Measurements from ENCODE around the gene MYO5A. TPM values are rescaled to one million over a fixed set of nuclear protein-coding genes. Genes with fewer than 3 reads are reported as not detected.
"Not testable (repeated sequence)": the region's sequence is repeated elsewhere in the genome, so short reads cannot be mapped to it uniquely, and the experiment has no call there.

MYO5A gene
- total RNA-seq, 1 donor from 2014 or later: 67.8 TPM

DNA sequence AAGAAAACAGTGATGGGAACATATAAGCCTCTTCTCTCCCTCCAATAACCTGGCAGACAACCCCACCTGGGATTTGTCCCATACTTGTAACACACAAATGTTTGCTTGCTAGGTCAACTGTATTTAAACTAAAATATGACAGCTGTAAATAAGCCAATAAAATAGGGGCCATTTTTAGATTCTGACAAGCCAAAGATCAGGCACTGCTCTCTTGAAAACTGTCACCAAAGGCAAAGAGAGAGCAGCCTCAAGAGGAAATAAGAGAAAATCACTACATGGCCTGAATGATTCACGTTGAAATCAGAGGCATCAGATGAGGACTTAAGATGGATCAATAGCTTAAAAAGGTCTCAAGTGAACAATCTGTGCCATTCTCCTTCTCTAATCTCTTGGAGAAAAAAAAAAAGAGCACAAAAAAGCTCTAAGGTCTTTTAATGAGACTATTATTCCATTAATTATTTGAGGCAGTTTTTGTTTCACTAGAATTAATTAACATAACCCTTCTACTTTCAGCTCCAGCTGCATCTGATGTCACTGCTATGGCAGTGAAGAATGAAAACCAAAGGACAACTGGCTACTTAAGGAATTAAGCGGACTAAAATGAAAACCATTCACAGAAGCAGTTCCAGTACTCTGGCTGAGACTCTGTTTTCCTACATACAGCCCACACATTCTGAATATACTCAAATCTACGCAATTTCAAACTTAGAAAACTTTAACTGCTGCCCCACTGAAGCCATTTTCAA lies 19.0 kb downstream of the MYO5A start:
- DNase-seq (ENCODE audit: low spot score): no peak

DNA sequence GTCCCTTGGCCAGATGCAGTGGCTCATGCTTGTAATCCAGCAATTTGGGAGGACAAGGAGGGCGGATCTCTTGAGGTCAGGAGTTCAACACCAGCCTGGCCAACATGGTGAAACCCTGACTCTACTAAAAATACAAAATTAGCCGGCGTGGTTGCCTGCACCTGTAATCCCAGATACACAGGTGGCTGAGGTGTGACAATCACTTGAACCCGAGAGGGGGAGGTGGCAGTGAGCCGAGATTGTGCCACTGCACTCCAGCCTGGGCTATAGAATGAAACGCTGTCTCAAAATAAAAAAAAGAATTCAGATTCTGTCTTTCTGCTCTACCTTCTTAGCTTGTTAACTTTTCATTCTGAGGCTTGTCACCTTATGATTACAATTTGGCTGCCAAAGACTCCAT lies 22.1 kb downstream of the MYO5A start:
- no peak for DNase-seq (ENCODE audit: low spot score)

DNA sequence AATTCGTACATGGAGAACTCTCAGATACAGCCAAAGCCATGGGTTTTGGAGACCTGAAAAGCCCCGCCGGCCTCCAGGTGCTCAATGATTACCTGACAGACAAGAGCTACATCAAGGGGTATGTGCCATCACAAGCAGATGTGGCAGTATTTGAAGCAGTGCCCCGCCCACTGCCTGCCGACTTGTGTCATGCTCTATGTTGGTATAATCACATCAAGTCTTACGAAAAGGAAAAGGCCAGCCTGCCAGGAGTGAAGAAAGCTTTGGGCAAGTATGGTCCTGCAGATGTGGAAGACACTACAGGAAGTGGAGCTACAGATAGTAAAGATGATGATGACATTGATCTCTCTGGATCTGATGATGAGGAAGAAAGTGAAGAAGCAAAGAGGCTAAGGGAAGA lies 23.5 kb downstream of the MYO5A start:
- no peak for DNase-seq (ENCODE audit: low spot score)

DNA sequence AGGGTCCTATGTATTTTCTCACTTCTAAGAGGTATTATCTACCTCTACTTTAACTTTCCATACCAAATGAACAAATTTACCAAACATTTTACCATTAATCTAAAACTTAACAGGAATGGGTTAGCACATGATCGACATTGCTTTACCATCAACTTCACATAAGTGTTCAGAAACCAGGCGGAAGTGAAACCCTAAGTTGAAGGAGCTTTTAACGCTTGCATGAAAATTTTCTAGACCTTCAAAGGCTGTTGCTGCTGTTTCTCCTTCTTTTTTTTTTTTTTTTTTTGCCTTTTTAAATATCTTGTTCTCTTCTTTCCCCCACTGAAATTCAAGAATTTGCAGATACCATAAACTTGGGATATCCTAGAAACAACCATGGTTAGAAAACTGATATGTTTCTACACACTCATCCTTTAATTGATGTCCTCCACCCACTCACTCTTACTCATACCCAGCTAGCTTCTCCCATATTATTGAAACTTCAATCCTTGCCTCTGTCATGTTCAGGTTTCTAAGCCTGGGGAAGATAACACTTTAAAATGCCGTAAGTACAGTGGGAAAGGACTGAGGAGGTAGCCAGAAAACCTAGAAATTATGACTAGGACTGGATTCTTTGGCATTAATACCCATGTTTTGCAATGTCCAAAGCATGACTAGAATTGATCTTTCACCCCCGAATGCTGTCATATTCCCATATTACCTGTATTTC lies 24.7 kb downstream of the MYO5A start:
- DNase-seq (ENCODE audit: low spot score): no peak

DNA sequence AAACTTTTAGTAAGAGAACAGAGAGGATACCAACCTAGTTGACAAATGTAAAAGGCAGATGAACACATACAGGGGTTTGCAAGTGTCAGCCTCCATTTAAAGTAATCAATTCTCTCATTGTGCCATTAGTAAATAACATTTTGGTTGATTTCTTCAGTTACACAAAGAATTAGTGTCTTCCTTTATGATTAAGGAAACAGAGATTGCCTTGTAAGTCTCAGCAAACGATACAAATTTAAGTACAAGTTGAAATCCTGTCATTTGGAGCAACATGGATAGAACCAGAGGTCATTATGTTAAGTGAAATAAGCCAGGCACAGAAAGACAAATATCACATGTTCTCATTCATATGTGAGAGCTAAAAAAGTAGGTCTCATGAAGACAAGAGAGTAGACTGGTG lies 26.1 kb downstream of the MYO5A start:
- DNase-seq (ENCODE audit: low spot score): no peak

DNA sequence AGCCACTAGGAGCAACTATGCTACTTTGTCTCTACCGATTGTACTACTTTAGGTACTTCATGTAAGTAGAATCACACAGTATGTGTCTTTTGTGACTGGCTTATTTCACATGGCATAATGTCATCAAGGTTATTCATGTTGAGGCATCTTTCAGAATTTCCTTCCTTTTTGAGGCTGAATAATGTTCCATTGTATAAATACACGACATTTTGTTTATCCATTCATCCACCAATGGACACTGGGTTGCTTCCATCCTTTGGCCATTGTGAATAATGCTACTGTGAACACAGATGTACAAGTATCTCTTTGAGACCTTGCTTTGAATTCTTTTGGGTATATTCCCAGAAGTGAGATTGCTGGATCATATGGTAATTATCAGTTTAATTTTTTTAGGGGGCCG lies 29.2 kb downstream of the MYO5A start:
- no peak for DNase-seq (ENCODE audit: low spot score)

DNA sequence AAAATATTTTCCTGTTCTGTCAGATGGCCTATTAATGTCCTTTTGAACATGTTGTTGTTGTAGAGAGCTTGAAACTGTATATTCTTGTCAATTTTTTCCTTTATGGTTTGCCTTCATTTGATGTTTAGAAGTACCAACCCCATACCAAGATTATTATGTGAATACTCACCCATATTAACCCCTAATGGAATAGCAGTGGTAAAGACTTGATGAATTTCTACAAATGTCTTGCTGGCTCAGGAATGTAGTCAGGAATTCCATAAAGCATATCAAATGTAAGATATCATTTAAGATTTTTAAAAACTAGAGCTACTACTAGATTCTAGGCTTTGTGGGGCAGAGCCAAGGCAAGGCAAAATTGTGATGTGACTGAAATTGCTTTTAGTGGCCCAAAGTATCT lies 30.0 kb downstream of the MYO5A start:
- no peak for DNase-seq (ENCODE audit: low spot score)

DNA sequence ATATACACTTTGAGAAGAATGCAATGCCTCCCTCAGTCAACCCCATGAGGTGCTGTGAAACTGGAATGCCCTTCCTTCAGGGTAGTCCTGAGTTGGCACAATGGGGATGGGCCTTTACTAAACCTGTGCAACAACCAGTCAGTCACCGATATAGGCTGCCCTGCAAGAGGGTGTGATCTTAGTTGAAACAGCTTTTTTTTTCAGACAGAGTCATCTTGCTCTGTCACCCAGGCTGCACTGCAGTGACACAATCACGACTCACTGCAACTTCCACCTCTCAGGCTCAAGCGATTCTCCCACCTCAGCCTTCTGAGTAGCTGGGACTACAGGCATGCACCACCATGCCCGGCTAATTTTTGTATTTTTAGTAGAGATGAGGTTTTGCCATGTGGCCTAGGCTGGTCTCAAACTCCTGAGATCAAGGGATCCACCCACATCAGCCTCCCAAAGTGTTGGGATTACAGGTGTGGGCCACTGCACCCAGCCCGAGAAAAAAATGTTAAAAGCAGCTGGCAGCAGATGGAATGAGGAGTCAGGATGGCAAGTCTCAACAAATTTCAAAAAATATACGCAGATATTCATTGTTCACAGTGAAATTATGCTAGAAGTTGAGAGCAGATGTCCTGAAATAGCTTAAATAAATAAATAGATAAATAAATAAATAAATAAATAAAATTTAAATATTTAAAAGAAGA lies 31.8 kb downstream of the MYO5A start:
- DNase-seq (ENCODE audit: low spot score): no peak

DNA sequence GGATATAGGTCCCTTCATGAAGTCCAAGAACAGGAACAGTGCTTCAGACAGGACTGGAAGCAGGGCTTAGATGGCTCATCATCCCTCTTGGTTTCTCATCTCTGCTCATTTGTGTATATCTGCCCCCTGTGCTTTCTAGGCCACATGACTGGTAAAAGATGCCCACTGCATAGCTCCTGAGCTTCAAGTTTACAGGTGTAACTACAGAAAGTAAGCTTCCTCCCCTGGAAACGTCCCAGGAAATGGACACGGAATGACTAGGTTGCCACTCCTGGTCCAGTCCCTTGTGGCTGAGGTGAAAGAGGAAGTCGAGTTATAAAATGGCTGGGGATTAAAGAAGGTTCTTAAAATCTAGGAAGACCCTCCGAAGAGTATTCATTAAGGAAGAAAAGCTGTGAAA lies 32.5 kb downstream of the MYO5A start:
- DNase-seq (ENCODE audit: low spot score): no peak

DNA sequence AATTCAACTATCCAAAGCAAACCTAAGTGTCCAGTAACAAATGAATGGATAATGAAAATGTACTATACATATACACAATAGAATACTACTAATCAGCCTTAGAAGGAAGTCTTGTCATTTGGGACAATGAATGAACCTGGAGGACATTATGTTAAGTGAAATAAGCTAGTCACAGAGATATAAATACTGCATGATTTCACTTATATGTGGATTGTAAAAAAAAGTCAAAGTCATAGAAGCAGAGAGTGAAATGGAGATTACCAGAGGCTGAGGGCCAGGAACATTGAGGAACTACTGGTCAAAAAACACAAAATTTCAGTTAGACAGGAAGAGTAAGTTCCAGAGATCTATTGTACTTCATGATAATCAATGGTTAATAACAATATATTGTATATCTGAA lies 33.6 kb downstream of the MYO5A start:
- no peak for DNase-seq (ENCODE audit: low spot score)

DNA sequence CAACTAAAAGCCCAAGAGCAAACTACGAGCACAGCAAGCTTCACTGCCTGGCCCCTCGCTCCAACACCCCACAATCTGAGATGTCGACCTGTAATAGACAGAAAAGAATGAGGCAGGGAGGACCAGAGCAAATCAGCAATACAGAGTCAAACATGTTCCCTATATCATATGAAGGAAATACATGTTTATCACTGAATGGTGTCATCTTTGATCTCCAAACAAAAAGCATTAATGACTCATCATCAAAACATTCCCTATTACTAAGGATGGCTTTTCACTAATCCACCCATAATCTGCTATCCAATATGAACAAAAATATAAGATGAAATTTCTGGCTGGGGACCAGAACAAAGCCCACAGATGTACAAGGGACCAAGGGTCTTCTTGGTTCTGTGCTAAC lies 34.7 kb downstream of the MYO5A start:
- DNase-seq (ENCODE audit: low spot score): no peak

DNA sequence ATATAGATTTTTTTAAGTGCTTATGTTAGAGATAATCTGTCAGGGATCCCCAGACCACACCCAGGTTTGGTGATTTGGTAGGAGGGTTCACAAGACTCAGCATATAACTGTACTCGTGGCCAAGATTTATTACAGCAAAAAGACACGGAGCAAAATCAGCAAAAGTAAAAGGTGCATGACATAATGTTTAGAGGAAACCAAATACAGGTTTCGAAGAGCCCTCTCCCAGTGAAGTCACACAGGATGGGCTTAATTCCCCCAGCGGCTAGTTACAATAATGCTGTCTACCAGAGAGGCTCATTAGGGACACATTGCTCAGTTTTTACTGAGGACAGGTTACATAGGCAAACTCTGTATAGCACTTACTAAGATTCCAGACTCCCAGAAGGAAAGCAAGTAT lies 36.5 kb downstream of the MYO5A start:
- no peak for DNase-seq (ENCODE audit: low spot score)

DNA sequence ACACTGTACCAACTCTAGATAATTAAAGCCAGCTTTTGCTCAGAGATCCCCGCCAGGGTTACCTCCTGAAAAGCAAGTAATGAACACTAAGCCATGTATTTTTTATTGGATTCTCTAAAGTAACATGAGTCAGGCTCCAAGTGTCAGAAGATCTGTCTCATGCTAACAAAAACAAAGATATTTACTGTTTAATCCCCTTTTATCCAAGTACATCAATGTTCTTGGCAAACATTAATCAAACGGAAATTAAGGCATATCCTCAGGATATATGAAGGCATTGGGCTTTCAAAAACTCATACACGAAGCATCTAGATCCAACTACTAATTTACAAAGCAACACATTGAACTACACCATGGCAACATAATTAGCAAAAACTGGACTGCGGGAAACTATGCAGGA lies 37.2 kb downstream of the MYO5A start:
- no peak for DNase-seq (ENCODE audit: low spot score)

DNA sequence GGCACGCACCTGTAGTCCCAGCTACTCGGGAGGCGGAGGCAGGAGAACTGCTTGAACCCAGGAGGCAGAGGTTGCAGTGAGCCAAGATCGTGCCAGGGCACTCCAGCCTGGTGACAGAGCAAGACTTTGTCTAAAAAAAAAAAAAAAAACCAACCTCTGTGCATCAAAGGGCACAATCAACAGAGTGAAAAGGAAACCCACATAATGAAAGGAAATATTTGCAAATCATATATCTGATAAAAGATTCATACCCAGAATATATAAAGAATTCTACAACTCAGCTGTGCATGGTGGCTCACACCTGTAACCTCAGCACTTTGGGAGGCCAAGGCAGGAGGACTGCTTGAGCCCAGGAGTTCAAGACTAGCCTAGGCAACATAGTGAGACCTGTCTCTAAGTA lies 39.2 kb downstream of the MYO5A start:
- DNase-seq (ENCODE audit: low spot score): not testable (repeated sequence)

DNA sequence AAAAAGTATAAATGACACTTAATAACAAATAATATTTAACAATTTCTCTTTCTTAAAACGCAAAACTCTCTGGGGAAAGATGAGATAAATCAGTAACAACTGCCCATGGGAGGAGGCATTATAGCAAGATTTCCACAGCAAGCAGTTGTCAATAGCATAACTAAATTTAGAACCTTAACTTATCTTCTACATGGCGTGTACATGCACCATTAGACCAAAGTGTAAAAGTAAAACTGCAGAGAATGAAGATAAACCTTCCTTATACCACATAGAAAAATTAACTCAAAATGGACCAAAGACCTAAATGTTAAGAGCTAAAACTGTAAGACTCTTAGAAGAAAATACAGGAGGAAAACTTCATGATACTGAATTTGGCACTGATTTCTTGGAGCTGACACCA lies 39.9 kb downstream of the MYO5A start:
- no peak for DNase-seq (ENCODE audit: low spot score)

DNA sequence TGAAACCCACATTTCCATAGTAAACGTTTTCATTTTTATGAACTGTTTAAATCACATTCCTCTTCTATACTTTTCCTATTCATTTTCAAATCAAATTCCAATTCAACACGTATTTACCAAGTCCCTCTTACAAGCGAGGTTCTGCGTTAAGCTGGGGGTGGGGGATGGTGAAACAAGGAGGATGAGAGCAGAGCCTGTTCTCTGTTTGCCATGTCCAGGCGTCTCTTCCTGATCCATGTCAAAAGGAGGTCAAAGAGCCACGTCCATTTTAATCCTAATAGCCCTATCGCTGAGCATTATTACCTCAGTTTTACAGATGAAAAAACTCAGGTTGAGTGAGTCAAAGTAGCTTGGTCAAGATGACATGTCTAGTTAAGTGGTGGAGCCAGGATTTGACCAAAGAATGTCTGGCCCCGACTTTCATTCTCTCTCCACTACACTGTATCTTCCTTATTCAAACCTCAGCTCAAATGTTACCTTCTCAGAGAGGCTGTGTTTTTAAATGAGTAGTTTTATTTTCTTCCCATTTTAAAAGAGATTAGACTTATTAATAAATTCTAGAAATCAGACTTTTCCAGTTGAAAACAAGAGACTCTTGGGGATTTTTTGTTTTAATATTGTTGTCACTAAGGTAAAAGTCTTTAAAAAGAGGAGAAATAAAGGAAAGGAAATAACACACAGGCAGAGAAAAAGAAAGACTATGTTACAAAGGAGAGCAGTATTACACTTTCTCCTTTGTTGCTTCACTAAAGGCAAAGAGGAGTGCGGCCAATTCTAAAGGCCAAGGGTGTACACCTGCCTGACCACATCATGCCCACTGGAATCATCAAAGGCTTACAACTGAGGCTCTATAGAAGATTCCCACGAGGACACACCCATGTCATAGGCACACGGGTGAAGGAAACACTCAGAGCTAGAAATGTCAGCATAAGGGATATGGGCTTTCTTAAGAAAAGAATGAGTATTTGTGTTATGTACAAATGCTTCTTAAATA lies 42.4 kb downstream of the MYO5A start:
- DNase-seq (ENCODE audit: low spot score): no peak

DNA sequence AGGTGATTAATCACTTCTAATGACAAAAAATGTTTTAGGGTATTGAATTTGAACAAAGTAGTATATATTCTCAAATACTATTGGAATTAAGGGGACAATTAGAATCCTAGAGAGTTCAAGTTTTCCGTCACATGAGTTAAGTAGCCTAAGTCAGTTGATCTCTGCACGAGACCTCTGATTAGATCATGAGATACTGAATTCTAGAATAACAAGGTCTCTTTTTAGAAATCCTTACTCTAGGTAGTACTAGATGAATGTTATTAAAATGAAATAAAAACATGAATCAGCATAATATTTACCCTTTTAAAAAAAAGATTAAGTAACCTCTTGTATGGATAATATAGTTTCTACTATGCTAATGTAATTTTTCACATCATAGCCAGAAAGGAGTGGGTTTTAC lies 43.4 kb downstream of the MYO5A start:
- no peak for DNase-seq (ENCODE audit: low spot score)

DNA sequence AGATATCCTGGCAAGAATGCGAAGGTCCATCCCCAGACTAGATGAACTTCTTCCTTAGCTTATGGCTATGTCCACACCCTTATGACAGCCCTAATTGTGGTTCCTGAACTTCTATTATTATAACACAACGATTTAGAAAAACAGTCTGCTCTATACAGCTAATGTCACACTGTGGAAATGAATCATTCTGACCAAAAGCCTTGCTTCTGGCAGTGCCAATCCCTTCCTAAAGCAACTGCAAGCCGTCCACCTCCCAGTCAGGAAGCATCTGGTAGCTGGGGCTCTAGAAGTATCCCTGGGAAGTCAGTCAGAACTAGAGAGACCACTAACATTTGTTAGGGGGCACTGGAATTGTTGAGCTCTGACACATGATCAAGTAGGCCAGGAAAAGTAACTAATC lies 45.0 kb downstream of the MYO5A start:
- DNase-seq (ENCODE audit: low spot score): no peak

DNA sequence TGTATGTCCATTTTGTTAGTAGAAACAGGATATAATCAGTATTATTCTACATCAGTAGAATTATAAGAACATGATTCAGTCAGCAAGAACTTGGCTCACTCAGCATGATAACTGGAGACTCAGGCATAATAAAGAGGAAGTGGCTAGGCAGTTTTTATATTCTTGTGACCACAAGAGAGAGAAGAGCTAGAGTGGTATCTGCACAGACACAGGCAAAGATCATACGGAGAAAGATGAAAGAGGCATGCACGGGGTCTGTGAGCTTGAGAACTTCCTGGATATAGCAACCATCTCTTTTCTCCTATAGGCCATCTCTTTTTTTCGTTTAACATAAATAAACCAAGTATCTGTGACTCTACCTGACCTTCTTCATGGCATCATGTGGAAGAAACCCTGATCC lies 46.8 kb downstream of the MYO5A start:
- no peak for DNase-seq (ENCODE audit: low spot score)

DNA sequence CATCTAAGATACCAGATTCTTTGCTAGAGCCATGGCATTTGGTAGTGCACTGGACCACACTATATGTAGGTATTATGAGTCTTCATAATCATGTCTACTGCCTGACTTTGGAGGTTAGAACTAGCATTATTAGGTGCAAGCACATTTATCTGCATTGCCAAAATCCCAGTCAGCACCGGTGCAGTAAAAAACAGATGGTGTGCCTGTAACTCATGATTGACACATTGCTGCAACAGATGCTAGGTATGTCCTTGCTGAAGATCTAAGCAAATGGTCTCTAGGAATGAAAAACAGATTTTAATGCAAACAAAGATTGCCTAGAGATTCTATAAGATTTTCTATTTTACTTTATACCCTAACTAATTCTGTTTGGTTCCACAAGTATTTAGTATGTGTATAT lies 47.7 kb downstream of the MYO5A start:
- no peak for DNase-seq (ENCODE audit: low spot score)

DNA sequence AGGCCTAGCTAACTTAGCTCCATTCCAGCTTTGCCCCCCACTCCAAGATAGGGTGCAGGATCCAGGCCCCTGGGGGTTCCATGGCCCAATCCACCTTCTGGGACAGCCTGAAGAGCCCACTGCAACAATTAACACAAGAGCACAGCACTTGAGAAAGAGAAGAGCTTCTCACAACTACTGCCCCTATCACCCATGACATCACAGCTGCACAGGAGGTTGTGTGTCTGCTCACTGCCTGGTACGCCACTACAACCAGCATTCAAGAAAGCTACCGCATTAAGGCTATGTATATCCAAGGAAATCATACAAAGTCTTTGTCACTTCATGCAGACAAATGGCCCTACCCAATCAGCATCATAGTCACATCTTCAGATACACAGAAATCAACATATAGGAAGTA lies 62.0 kb downstream of the MYO5A start:
- DNase-seq (ENCODE audit: low spot score): no peak
